Progenitor cell of endocrine pancreas (in vitro differentiated cells): Measurements from ENCODE around the gene CFI. TPM values are rescaled to one million over a fixed set of nuclear protein-coding genes. Genes with fewer than 3 reads are reported as not detected.

Experiments
- DNase-seq: peaks from one replicate; pipeline ENCODE4 v3.0.0; 2021; ENCODE audit warnings: low spot score; ENCODE audit not compliant: unreplicated experiment
- H3K27ac Mint-ChIP-seq: 2 replicates; pipeline ENCODE4 v1.8.0; 2021; ENCODE audit warnings: mild to moderate bottlenecking, moderate library complexity, mixed read lengths
- H3K27me3 Mint-ChIP-seq: 2 replicates; pipeline ENCODE4 v1.8.0; 2021; ENCODE audit warnings: mixed read lengths
- H3K36me3 Mint-ChIP-seq: 2 replicates; pipeline ENCODE4 v1.8.0; 2022; ENCODE audit warnings: mixed read lengths; ENCODE audit not compliant: insufficient read depth
- H3K4me1 Mint-ChIP-seq: 2 replicates; pipeline ENCODE4 v1.8.0; 2021; ENCODE audit warnings: low read depth, mixed read lengths
- H3K4me3 Mint-ChIP-seq: 2 replicates; pipeline ENCODE4 v1.8.0; 2021; ENCODE audit warnings: low read depth, mild to moderate bottlenecking, moderate library complexity, mixed read lengths
- H3K9me3 Mint-ChIP-seq: 2 replicates; pipeline ENCODE4 v1.8.0; 2021; ENCODE audit warnings: low read depth, mixed read lengths
- CTCF ChIP-seq: fragments of 200-600 bp; sonication (generic); IDR thresholded peaks from one replicate; pipeline ENCODE4 v1.5.0; 2021; ENCODE audit warnings: antibody characterized with exemption, mild to moderate bottlenecking; ENCODE audit not compliant: unreplicated experiment
- total RNA-seq: library from RNA; stranded (reverse); gene quantifications from 2 replicates; pipeline ENCODE4 v1.2.1, GENCODE V29; 2021

The CFI gene
- total RNA-seq, 1 donor from 2014 or later, result not detected

DNA sequence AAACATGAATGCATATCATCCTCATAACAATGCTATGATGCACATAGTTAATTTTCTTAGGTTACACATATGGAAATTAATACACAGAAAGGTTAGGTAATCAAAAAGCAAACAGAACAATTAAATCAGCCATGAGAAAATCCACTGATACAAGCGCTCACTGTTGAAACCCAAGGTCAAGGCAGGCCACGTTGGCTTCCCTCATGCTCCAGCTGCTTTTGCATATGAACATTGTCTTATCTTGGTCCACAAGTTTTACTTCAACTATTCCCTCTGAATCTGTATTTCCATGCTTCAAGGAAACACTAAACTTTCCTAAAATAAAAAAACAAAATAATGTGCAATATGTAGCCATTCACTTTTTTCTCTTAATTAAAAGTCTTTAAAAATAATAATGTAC, 37.4 kb downstream of the CFI start:
- Mint-ChIP-seq H3K27ac (no peak overlapping the region), H3K36me3 (no peaks in the 10 kb centered on the region), H3K4me1 (no peaks in the 10 kb centered on the region), H3K4me3 (no peak overlapping the region), H3K9me3 (no peaks in the 10 kb centered on the region), H3K27me3 (peaks cover 5% of the 10 kb centered on the region)
- TF ChIP-seq CTCF, result no peak
- no peak for DNase-seq

DNA sequence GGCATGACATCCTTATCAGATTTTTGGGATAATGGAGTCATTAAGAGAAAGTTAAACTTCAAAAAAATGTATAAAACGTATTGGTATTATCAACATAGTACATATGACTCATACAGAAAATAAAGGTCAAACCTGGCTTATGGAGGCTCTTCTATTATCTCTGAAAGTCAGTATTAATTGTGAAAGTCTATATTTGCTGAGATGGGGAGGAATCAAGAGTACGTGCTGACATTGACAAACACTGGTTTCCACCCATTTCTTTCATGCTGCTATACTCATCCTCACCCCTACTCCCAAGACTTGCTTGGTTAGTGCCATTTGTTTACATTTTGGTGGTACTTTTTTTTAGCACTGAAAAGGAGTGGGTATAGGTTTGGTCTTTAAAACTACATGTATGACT, 41.1 kb downstream of the CFI start:
- no peak for DNase-seq
- TF ChIP-seq CTCF, result no peak
- H3K27me3 Mint-ChIP-seq, result no peaks in the 10 kb centered on the region
- no peaks in the 10 kb centered on the region for H3K36me3 Mint-ChIP-seq
- H3K4me1 Mint-ChIP-seq, result no peaks in the 10 kb centered on the region
- no peaks in the 10 kb centered on the region for H3K9me3 Mint-ChIP-seq
- H3K27ac Mint-ChIP-seq, result no peak overlapping the region
- no peak overlapping the region for H3K4me3 Mint-ChIP-seq

GRCh38 chr4:109755656-109756055, 46.1 kb downstream of the CFI start:
- Mint-ChIP-seq H3K4me3 (no peak overlapping the region), H3K36me3 (no peaks in the 10 kb centered on the region), H3K27ac (no peak overlapping the region), H3K4me1 (no peaks in the 10 kb centered on the region), H3K27me3 (no peaks in the 10 kb centered on the region), H3K9me3 (no peaks in the 10 kb centered on the region)
- TF ChIP-seq CTCF, result no peak
- no peak for DNase-seq

DNA sequence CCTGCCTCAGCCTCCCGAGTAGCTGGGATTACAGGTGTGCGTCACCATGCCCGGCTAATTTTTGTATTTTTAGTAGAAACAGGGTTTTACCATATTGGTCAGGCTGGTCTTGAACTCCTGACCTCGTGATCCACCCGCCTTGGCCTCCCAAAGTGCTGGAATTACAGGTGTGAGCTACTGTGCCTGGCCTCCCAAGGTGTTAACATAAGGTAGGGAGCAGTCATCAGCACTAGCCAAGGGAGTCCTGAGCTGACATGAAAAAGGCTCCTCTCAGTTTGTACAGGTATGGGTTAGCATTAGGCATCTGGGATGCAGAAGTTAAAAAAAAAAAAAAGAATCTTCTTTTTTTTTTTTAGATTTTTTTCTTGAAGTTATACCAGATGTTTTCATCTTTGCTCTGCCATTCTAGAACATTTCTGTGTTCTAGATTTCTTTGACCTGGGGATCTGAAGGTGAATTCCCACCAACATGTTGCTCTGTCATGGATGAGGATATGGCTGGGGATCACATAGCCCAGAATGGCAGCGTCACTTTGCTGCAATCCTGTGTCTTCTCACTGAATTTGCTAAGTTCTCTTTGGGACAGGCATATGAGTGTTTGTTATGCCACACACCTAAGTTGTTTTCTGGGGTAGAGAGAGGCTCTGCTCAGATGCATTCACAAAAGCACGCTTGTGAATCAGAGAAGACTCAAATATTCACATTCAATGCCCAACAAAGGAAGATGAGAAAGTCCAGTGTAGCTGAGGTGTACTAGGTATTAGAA, 47.5 kb downstream of the CFI start:
- Mint-ChIP-seq H3K4me3 (no peak overlapping the region), H3K4me1 (peaks cover 2% of the 10 kb centered on the region), H3K9me3 (no peaks in the 10 kb centered on the region), H3K36me3 (no peaks in the 10 kb centered on the region), H3K27ac (peak overlapping the region; percentile 45), H3K27me3 (no peaks in the 10 kb centered on the region)
- no peak for DNase-seq
- no peak for TF ChIP-seq CTCF

DNA sequence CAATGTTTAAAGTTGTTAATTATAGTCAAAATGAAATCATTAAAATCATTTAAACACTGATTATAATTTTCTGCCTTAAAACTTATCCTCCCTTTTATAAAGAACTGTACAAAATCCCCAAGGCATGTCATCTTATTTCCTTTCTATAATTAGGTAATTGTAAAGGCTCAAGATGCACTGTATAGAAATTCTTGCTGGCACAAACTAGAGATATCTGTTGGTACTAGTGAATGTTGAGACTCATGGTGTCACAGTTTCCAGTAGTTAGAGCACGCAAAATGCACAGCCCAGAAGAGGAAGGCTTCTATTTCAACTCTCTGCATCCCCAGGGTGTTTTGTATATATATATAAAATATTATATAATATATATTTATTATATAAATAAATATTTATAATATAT, 49.3 kb downstream of the CFI start:
- Mint-ChIP-seq H3K27ac (no peak overlapping the region), H3K36me3 (no peaks in the 10 kb centered on the region), H3K27me3 (no peaks in the 10 kb centered on the region), H3K4me3 (no peak overlapping the region), H3K4me1 (peaks cover 2% of the 10 kb centered on the region), H3K9me3 (no peaks in the 10 kb centered on the region)
- DNase-seq, result no peak
- no peak for TF ChIP-seq CTCF
